NCI-H1694 treated with DMSO at 0.1 percent for 48 hours (cell line): ENCODE data around the gene MRPL3.
"Not testable (repeated sequence)": the region's sequence is repeated elsewhere in the genome, so short reads cannot be mapped to it uniquely, and the experiment has no call there.

Experiments used
- DNase-seq: peaks from one replicate; lab custom pipeline; 2025; lab: John Stamatoyannopoulos, UW

Gene MRPL3

DNA sequence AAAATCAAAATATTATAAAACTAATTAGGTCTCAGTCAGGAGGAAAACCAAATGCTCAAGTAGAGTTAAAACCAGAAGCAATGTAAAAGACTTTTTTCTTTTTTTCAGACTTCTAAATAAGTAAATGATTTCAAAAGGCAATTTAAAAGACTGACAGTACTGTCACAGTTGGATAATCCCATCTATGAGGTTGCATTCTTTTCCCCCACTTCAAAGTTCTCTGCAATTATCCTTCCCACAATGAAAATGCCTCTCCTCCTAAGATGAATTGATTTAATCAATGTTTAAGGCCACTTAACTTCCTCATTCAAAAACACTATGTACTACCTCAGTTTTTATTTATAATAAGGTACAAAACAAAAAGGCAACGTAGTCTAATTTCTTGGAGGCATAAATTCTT, 8.1 kb downstream of the MRPL3 start:
- DNase-seq = no peak

DNA sequence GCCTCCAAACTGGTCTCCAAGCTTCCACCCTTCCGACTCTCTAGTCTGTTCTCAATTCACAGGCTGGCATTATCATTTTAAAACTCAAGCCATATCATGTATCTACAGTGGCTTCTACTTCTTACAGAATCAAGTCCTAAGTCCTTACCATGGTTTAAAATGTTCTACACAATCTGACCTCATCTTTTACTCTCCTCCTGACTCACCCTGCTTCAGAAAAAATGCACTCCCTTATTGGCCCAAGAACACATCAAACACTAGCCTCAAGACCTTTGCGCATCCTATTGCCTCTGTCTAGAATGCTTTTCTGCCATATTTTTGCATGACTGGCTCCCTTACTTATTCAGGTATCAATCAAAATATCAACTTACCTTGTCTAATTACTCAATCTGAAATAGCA, 11.0 kb downstream of the MRPL3 start:
- DNase-seq = no peak

DNA sequence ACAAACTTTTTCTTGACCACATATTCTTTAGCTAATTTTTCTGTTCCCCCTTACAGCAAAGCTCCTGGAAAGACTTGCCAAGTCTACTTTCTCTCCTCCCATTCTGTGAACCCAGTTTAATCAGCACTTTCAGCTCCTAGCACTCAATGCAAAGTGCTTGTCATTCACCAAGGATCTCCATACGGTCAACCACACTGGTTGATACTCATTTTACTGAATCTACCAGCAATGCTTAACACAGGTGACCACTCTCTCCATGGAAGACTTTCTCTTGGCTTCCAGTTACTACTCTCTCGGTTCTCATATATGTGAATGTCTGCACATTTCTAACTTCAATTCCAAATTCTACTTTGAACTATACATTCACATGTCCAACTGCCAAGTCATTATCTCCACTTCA, 11.7 kb downstream of the MRPL3 start:
- no peak for DNase-seq

DNA sequence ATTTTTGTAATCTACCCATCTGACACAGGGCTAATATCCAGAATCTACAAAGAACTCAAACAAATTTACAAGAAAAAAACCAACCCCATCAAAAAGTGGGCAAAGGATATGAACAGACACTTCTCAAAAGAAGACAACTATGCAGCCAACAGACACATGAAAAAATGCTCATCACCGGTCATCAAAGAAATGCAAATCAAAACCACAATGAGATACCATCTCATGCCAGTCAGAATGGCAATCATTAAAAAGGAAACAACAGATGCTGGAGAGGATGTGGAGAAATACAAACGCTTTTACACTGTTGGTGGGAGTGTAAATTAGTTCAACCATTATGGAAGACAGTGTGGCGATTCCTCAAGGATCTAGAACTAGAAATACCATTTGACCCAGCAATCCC, 16.2 kb downstream of the MRPL3 start:
- not testable (repeated sequence) for DNase-seq

DNA sequence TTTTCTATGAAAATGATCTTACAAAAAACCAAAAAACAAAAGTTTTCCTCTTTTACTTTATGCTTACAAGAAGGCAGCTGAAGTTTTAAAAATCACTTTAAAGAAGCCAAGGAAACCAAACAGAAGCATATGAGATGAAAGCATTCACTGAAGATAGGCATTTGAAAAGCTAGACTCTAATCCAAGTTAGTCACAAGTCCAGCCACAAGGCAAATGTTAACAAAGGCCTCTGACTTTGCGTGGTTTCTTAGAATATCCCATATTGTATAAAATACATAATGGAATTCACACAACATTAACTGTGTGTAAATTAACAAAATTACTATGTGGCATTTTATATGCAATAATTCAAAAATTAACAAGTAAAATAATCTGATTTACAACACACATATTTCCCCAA, 17.7 kb downstream of the MRPL3 start:
- DNase-seq = no peak

DNA sequence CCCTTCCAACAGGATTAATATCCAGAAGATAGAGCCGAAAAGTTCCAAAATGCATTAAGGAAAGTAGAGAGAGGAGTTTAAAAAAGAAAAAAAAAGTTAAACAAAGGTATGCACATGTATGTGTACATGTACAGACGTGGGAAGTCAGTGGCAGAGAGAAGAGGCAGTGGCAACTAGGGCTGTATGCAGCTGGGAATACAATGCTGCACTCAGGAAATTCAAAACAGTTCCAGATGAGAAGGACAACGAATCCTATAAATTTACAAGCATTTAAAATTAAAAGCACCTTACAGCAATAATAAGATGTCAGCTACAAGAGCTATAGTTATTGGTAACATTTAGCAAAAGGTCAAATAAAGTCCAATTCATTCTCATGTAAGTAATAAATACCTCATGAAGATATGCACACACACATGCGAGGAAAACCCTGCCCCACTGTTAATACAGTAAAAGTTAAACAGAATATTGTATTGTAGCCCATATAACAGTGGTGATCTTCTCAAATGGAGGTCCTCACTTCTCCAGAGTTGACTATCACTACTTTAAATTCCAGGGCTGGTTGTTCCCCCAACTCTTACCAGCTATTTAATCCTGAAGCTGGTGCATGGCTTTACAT, 18.2 kb downstream of the MRPL3 start:
- no peak for DNase-seq

- DNase-seq = no peak
Observed at GRCh38 chr3:131480116-131480515, 22.7 kb downstream of the MRPL3 start.

DNA sequence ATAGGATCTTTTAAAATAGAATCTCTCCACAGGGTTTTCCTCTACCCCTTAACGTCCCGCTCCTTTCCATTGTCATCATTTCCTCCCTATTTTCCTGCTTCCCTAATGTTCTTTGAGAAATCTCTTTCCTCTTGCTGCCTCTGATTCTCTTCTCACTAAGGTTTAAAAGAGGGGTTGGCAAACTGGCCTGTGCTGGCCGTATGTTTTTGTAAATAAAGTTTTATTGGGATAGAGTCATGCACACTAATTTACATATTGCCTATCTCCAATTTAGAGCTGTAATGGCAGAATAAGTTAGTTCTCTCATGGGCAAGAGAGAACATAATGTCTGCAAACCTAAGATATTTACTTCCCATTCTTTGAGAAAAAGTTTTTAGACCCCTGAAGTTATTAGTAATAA, 25.0 kb downstream of the MRPL3 start:
- no peak for DNase-seq

DNA sequence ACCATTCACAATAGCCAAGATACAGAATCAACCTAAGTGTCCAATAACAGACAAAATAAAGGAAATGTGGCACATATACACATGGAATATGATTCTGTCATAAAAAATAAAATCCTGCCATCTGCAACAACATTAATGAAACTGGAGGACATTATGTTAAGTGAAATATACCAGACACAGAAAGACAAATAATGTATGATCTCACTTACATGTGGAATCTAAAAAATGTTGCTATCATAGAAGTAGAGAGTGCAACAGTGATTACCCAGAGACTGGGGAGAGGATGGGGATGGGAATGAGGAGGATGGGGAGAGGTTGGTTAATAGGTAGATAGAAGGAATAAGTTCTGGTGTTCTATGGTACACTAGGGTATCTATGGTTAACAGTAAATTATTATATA, 28.7 kb downstream of the MRPL3 start:
- no peak for DNase-seq

DNA sequence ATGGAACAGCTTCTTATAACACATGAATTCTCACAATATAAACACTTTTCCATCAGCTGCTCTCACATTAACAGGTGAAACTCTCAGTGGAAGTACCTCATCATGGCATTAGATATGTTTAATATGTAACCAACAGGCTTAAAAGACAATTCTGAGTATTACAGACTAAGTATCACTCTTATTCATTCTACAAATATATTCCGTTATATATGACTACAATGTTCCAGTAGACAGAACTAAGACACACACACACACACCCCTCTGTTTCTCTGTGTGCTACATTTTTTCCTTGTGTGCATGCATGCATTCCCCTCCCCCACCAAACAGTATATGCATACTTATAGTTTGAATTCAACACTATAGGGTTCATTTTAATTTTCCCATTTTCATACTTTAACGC, 32.4 kb downstream of the MRPL3 start:
- DNase-seq = no peak

DNA sequence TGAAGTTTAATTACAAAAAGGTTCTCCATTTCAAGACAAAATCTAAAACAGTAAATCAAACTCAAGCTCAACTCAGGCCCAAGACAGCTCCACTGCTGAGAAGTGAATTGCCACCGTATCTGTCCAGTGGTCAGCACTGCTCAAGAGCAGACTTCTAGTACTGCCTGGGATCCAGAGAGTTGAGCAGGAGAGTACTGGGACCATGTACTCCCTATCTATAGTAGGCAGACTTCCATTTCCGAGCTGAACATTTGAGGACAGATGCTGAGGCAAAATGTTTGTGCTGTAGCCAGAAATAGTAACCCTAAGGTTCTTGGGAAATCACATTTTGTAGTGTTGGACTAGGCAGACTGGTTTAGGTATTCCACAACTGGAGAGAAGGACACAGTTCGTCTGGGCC, 44.1 kb downstream of the MRPL3 start:
- no peak for DNase-seq

DNA sequence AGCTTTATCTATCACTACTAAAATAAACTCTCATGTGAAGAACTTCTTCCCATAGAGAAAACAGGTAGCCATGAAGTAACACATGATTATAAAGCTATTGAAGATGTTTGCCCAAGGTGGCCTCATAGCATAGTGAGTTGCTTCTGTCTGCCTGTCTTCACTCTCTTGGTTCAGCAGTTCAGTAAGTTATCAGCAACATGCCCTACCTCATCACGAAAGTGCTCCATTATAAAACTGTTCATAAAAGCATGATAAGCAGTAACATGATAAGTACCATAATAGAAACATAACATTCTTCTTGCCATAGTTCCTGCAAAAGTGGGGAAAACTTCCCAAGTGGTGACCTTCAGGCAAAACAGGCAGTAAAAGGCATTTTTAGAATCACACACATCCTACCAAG, 45.6 kb downstream of the MRPL3 start:
- DNase-seq = no peak

- no peak for DNase-seq
Observed at GRCh38 chr3:131454501-131454900, 48.3 kb downstream of the MRPL3 start.

- no peak for DNase-seq
Observed at GRCh38 chr3:131453533-131453932, 49.2 kb downstream of the MRPL3 start.

DNA sequence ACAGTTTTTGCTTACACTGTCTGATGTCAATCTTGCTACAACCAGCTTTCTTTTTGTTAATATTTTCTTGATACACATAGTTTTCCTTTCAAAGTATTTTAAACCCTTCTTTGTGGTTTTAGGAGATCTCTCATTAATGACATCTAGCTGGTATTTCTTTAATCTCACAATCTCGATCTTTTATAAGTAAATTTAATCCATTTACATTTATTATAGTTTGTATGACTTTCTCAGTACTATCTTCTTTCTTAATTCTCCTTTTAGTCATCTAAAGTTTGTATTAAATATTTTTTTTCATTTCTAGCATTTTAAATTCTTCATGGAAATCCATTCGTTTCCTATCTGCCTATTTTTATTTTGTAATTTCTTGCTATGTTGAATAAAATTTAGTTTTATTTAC, 55.4 kb downstream of the MRPL3 start:
- DNase-seq = no peak

DNA sequence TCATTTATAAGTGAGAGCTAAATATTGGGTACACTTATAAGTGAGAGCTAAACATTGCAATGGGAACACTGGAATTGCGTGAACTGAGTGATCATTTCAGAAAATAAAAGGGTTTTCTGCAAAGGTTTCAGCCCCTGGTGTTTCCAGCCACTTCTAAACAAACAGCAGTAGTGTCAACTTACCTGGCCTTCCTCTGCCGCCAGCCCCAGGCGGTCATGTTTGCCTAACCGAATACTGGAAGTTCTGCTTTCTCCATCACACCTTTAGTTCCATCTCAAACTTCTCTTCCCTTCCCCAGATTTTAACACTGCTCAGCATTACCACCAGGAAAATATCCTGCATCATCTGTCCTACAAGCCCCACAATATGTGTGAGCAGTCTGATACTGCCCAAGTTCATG, 58.6 kb downstream of the MRPL3 start:
- DNase-seq = no peak

DNA sequence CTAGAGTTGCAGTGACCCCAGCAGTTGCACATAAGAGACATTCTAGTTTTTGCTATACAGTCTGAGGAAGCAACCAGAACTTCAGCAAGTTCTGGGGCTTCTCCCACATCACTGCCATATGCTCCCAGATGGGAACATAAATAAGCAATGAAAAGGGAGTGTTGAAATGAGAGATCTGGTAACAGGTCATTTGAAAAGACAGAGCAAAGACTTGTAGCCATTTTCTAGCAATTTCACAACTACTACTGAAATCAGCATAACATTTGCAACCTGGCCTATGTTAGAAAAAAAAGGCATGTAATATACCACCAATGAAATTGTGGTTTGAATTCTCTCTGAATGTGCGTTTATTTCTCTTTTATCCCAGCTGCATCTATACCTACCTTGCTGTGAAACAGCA, 63.7 kb downstream of the MRPL3 start:
- no peak for DNase-seq

- no peak for DNase-seq
Observed at GRCh38 chr3:131435000-131435399, 67.8 kb downstream of the MRPL3 start.

DNA sequence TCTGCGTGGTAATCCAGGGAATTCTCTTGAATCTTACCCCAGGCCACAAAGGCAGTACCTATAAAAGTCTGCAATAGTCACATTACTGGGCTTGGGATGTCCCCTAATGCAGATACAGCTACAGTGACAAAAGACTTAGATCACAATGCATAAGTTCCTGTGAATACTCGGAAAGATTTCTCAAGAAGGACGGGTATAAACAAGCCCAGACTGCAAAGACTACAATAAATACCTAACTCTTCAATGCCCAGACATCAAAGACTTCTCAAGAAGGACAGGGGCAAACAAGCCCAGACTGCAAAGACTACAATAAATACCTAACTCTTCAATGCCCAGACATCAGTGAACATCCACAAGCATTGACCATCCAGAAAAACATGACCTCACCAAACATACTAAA, 70.3 kb downstream of the MRPL3 start:
- DNase-seq = no peak

DNA sequence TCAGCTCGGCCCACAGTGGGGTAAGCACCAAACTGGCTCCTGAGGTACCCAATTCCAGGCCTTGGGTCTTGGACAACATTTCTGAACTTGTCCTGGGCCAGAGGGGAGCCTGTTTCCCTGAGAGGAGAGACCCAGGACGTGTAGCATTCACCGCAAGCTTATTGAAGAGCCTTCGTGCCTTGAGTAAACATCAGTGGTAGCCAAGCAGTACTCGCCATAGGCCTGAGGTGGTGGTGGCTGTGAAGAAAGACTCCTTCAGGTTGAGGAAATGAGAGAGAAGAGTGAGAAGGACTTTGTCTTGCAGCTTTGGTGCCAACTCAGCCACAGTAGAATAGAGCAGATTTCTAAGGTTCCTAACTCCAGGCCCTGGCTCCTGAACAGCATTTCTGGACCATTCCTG, 71.0 kb downstream of the MRPL3 start:
- DNase-seq = no peak

DNA sequence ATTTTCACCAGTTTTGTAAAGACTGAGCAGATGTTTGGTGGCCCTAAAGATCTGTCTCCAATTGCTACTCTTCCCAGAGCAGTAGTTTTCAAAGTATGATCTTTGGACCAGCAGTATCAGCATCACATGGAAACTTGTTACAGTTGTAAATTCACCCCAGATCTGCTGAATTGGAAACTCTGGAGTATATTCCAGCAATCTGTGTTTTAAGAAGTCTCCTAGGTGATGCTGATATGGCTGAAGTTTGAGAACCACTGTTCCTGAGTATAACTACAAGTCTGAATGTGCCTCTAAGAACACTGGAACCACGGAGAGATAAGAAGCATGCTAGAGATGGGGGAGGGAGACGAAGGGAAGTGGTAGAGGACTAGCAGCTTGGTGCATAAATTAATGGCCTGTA, 75.5 kb downstream of the MRPL3 start:
- no peak for DNase-seq

GRCh38 chr3:131421957-131422498, 80.7 kb downstream of the MRPL3 start:
- no peak for DNase-seq

GRCh38 chr3:131421301-131421700, 81.5 kb downstream of the MRPL3 start:
- DNase-seq = no peak

- no peak for DNase-seq
Observed at GRCh38 chr3:131417751-131418150, 85.0 kb downstream of the MRPL3 start.
